NK-92 (cell line): Measurements from ENCODE around the gene RIC1.
"Not testable (repeated sequence)": the region's sequence is repeated elsewhere in the genome, so short reads cannot be mapped to it uniquely, and the experiment has no call there.

Experiments
- DNase-seq: peaks from one replicate; lab custom pipeline; 2025; ENCODE audit not compliant: unreplicated experiment; lab: John Stamatoyannopoulos, UW

RIC1 gene

DNA sequence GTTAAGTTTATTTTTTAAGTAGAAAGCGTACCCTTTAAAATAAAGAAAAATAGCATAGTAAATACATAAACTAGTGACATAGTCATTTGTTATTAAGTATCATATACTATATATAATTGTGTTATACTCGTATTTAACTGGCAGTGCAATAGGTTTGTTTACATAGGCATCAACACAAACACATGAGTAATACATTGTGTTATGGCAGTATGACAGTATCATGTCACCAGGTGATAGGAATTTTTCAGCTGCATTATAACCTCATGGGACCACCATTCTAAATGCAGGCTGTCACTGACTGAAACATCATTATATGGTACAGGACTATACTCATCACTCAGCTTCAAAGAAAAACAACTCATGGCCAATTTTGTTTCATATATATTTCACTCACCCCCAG, 8.4 kb upstream of the RIC1 start:
- DNase-seq = no peak

DNA sequence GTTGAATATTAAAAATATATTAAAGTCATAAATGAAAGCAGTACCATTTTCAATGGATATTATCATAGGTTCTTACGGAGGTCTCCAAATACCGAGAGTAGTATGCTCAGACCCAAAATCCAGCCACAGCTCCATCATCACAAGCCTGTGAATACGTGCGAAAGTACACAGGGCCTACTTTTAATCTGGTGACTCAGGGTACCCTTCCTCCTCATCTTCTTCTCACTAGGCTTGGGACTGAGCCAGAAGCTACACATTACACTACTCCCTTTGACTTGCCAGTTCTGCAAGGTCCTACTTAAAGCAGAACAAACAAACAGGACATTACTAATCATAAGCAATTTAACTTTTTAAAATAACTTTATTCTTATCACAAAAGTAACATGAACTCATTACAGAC, 7.6 kb upstream of the RIC1 start:
- DNase-seq = no peak

DNA sequence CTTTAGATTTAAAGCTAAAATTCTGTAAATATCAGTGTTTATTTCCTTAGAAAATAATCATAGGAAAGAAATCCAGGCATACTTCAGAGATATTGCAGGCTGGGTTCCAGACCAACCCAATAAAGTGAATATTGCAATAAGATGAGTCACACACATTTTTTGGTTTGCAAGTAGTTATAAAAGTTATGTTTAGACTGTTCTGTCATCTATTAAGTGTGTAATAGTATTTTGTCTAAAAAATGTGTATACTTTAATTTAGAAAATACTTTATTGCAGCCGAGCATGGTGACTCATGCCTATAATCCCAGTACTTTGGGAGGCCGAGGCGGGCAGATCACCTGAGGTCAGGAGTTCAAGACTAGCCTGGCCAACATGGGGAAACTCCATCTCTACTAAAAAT, 6.9 kb upstream of the RIC1 start:
- DNase-seq = no peak

DNA sequence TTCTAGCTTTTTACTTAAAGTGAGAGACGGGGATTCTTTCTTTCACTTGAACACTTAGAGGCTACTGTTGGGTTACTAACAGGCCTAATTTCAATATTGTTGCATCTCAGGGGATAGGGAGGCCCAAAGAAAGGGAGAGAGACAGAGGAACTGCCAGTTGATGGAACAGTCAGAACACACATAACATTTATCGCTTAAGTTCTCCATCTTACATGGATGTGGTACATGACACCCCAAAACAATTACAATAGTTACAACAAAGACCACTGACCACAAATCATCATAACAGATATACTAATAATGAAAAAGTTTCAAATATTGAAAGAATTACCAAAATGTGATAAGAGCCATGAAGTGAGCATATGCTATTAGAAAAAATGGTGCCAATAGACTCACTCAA, 4.3 kb upstream of the RIC1 start:
- no peak for DNase-seq

DNA sequence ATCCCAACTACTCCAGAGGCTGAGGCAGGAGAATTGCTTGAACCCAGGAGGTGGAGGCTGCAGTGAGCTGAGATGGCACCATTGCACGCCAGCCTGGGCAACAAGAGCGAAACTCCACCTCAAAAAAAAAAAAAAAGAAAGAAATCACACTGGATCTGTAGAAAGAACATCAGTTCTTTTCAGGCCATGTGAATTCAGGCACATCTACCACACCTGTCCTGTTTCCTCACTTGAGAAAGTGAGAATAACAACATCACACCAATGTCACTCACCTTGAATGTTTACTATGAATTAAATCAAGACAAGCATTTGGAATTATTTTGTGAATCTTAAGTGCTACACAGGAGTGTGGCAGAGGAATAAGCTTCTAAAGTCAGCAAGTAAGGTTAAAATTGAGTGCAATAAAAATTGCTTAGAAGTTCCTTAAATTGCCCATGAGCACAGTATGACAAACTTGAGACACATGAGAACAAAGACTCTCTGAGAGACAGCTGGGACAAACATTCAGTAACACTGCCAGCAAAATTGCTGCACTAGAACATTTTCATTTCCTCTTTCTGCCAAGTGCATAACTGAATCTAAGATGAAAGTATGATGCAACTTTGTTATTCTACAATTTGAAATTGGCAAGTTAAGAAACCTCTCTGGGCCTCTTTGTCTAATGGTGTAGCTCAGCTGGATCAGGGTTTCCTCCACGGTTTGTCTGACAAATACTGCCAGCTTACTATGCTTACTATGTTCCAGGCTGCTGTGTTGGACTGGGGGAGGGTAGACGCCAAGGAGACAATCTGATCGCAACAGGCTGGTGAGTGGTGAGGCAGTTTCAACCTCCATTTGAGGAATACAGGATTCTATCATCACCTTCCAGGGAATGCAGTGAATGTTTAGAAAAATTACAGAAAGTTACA, 1.9 kb upstream of the RIC1 start:
- no peak for DNase-seq

DNA sequence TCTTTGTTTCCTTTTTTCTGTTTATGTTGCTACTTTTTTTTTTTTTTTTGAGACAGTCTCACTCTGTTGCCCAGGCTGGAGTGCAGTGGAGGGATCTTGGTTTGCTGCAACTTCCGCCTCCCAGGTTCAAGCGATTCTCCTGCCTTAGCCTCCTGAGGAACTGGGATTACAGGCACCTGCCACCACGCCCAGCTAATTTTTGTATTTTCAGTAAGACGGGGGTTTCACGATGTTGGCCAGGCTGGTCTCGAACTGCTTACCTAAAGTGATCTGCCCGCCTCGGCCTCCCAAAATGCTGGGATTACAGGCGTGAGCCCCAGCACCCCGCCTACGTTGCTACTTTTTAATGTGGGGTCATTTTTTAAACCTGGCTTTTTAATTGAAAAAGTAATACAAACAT, 1.2 kb upstream of the RIC1 start:
- not testable (repeated sequence) for DNase-seq

DNA sequence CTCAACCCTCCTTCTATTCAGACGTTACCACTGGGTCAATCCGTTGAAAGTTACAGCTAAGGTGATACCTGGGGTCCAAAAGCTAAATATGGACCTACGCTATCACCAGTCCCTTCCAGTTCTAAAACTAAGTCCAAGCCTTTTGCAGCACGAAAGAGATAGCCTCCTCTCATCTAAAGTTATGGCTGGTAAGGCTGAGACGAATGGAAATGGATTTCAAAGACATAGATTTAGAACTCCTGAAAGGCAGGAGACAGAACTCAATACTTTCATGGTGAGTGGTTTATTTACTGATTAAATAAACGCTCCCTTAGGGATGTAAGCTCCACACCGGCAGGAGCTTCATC, 751 bp upstream of the RIC1 start:
- DNase-seq = no peak

DNA sequence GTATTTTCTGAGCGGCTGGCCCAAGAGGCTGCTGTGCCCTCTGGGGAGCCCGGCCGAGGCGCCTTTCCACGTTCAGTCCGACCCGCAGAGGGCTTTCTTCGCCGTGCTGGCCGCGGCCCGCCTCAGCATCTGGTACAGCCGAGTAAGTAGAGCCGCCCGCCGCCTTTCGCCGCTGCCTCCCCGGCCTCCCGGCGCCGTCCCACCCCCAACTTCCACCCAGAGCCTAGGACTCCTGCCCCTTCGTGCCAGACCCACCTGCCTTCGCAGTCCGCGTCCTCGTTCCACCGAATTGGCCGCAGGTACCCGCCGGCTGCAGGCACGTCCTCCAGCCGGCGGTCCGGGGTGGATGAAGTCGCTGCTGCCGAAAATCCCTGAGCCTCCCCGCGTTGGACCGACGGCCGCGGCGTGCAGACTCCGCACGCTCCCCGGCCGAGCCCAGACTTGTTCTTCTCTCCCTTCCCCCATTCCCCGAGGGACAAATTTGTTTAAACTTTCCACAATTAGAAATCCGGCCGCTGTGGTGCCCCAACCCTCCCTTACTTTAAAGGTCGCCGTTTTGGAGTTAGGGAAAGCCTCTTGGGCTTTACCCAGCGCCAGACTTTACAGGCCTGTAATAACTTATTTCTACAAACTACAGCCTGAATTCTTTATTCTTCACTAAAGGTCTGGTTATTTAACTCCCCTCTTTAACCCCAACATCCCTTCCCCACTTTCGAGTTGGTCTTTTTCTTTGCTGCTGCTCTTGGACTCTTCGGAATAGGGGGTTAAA, 589 bp downstream of the RIC1 start:
- DNase-seq = no peak

DNA sequence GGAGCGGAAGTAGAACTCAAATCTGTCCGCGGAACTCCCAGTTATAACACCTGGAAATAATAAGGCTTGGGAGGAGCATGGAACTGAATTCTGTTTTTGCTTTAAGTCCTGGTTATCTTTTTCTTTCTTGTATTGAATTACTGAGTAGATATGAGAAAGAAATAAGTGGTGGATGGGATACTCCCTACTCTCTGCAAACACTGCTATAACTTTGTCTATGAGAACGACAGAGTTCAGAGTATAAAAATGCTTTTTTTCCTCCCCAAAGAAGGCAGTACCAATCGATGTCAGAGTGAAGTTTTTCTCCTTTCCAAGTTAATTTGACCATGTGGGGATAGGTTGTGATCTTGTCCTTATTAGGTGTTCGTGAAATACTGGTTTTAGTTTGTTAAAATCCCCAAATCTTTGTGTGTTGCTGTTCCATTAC, 1.2 kb downstream of the RIC1 start:
- no peak for DNase-seq

DNA sequence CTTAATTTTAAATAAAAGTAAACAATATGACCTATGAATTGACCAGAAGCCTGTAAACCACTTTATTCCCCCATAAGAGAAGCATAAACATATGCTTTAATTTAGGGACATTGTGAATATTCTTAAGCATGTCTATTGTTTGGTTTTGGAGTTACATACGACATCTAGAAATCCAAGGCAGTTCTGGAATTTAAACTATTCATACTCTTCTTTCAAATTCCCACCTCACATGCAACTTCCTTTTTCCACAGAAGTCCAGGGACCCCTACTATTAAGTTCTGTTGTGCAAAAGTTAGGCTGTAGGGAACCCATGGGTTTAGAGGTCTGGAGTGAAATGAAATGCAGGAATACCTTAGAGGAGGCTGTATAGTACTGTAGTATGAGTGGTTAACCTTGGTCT, 2.1 kb downstream of the RIC1 start:
- DNase-seq = no peak

DNA sequence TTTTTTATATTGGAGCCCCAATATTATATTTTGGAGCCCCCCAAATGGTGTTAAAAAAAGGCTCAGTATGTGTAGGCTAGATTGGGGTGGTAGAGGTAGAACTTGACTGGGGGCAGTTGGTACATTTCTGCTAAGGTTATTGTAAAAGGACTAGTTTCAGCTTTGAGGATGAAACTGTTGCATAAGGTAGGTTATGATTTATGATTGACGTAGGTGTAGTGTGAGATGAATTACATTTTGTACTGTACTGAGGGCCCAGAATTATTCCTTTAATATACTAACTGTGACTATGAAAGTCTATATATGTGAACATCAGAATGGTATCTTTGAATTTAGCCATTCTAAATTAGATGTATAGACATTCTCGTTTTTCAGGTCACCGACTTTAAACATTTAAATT, 3.6 kb downstream of the RIC1 start:
- no peak for DNase-seq

DNA sequence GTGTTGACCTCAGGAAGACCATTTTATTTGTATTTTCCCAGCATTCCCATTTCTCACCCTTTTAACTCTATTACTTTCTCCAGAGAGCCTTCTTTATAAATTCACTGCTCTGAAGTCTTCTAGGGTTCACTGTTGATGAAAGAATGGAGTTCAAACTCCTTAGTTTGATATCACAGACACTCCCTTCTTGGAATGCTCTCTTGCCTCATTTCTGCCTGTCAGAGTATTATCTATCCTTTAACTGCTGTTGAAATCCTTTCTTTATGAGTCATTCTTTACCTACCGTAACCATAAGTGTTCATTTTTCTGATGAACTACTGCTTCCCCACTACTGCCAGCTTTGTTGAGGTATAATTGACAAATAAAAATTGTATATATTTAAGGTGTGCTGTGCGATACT, 4.3 kb downstream of the RIC1 start:
- DNase-seq = no peak

DNA sequence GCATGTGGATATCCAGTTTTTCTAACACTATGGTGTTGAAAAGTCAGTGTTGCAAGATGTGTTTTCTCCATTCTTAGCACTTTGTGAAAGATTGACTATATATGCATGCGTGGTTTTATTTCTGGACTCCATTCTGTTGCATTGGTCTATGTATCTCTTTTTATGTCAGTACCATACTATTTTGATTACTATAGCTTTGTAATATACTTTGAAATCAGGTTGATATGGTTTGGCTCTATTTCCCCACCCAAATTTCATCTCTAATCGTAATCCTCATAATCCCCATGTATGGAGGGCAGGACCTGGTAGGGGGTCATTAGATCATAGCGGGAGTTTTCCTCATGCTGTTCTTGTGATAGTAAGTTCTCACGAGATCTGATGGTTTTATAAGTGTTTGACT, 6.5 kb downstream of the RIC1 start:
- DNase-seq = no peak

DNA sequence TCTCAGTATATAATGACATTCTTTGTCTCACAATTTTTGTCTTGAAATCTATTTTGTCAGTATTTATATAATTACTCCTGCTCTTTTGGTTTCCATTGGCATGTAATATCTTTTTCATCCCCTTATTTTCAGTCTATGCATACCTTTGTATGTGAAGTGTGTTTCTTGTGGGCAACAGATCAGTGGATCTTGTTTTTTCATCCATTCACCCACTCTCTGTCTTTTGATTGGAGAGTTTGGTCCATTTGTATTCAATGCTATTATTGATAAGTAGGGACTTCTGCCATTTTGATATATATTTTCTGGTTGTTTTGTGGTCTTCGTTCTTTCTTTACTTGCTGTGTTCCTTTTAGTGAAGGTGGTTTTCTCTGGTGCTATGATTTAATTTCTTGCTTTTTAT, 10.9 kb downstream of the RIC1 start:
- no peak for DNase-seq

DNA sequence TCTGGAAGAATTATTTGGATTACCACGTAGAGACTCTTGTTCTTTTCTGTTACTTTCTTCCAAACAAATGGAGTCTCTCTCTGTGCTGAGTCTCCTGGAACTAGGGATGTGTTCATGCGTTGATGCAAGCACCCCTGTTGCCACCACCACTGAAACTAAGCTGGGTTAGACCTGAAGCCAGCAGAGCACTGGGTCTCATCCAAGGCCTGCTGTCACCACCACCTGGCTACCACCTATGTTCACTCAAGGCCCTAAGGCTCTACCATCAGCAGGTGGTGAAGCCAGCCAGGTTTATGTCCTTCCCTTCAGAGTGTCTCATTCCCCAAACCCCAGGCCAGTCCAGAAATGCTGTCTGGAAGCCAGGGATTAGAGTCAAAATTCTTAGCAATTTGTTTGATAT, 13.3 kb downstream of the RIC1 start:
- DNase-seq = no peak

DNA sequence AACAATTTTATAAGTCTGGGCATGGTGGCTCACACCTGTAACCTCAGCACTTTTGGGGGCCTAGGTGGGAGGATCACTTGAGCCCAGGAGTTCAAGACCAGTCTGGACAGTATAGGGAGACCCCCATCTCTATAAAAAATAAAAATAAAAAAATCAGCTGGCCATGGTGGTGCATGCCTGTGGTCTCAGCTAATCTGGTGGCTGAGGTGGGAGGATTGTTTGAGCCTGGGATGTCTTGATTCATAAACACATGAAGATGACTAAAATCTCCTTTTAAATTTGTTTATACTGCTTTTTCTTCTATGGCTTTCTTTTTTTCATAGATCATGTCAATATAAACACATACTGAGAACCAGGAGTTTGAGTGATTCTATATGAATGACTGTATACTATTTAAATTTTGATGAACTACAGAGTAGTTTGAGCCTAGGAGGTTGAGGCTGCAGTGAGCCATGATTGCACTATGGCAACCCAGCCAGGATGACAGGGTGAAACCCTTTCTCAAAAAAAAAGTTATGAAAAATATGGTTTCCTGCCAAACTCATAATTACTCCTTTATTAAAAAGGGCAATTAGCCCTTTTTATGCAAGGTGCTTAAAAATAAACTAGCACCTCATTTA, 14.2 kb downstream of the RIC1 start:
- DNase-seq = no peak

DNA sequence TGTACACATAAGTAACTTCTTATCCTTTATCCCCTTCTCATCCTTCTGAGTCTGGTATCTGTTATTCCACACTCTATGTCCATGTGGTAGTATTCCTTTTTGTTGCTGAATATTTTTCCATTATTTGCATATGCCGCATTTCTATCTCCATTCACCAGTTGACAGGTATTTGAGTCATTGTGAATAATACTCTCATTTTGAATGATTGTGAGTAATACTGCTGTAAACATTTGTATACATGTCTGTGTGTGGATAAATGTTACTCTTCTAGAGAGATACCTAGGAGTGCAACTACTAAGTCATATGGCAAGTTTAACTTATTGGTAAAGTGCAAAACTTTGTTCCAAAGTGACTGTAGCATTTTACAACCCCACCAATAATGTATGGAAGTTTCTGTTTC, 15.6 kb downstream of the RIC1 start:
- DNase-seq = no peak

DNA sequence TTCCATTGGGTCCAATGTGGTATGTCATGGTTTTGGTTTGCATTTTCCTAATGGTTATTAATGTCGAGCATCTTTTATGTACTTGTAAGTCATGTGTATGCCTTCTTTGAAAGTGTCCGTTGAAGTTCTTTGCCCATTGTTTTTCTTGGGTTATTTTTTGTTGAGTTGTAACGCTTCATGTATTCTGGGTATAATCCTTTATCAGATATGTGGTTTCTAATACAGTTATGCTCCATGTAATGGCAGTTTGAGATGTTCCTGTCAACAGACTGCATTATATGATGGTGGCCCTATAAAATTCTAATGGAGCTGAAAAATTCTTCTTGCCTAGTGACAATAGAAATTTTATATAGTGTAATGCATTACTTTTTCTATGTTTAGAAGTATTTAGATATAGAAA, 17.2 kb downstream of the RIC1 start:
- DNase-seq = no peak

DNA sequence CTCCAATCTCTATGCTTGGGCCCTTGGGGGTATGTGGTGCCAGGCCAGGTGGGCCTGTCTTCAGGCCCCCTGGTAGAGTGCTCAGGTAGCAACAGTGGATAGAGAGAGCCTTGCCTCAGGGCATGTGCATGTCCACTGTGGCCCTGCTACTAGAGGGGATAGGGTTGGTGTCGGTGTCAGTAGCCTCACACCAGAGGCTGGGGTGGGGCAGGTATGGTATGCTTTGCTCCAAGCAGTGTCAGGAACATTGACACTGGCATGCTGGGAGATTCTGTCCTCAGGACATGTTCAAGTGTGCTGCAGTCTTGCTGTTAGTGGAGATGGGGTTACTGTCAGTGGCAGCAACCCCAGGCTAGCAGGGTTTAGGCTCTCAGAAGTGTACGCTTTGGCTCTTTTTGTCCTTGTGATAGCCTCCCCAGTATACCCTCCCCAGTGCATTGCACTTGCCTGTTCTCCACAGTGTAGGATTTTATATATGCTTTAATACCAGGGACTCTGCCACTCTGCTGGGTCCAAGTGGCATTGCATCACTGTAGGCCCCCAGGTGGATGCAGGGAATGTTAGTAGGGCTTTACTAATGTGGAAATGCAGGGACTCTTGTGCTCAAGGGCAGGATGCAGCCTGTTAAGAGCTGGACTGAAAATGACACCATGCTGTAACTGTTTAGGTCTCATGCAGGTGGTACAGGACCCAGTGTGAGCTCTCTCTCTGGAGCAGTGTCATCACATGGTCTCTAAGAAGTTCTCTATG, 21.6 kb downstream of the RIC1 start:
- no peak for DNase-seq

DNA sequence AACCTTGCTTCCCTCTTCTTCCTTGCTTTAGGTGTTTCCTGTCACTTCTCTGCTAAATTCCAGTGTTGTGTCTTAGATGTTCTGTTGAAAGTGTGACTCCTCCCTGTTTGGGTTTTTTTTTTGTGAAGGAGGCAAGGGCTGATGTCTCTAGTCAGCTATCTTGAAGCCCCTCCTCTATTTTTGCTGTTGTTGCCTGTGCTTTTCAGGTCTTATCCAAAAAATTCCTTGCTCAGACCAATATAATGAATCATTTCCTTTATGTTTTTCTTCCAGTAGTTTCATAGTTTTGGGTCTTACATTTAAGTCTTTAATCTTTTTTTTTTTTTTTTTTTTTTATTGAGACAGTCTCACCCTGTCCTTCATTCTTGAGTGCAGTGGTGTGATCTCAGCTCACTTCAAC, 22.3 kb downstream of the RIC1 start:
- no peak for DNase-seq

DNA sequence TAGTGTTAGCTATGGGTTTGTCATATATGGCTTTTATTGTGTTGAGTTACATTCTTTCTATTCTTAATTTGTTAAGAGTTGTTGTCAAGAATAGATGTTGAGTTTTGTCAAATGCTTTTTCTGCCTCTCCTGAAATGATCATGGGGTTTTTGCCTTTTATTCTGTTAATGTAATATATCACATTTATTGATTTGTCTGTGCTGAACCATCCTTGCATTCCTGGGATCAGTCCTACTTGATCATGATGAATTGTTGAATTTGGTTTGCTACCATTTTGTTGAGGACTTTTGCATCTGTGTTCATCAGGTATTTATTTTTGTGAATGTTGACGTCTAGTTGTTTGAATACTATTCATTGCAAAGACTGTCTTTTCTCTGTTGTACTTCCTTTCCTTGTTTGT, 23.9 kb downstream of the RIC1 start:
- no peak for DNase-seq
